ENCODE results near the gene ORAI3.

The ORAI3 gene

DNA sequence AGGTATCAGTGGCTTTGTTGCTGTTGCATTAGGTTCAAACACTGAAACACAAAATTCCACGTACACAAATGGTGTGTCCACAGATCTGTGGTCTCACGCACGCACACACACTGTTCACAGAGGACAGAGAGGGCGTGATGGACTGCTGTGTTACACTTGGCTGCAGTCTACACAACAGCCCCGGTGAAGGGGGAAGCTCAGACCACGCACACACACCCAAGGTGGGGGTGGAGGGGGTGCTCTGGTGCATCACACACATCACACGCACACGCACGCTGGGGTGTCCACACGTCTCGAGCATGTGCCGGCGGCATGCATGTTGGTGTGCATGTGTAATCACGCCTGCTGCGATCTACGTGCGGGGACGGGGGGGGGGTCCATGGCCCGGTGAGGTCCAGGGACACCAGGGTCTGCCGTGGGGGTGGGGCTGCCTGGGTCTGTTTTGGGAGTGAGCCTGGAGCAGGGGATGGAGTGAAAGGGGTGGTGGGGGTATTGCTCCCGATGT, 43.5 kb downstream of the ORAI3 start:
- no peak for DNase-seq (ENCODE audit: low spot score)

DNA sequence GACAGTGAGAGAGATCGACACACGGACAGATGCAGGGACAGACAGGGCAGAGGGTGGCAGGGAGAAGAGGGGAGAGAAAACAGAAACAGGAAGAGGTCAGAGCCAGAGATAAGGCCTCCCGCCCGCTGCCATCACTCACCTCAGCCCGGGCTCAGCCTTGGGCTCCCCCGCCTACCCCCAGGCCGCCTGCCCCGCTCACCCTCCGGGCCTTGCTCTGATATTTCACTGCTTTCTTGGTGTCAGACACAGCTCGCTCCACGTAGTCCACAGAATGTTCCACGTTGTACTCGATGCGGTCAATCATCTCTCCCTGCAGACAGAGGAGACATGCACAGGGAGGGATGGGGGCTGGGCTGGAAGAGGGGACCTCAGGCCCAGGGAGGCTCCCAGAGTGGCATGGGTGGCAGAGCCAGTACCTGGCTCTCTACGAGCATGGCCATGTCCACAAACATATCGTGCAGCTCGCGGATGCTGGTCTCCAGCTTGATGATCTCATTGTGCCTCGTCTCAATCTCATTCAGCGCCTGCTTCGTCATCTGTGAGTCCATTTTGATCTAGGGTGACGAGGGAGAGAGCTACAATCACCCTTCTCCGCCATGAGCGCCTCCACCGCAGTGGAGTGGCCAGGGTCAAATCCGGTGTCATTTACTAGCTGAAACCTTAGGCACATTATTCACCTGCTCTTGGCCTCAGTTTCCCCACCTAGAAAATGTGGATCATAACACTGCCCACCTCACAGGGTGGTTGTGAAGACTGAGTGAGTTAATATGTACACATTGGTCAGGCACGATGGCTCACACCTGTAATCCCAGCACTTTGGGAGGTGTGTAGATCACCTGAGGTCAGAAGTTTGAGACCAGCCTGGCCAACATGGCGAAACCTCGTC, 44.3 kb downstream of the ORAI3 start:
- no peak for DNase-seq (ENCODE audit: low spot score)

DNA sequence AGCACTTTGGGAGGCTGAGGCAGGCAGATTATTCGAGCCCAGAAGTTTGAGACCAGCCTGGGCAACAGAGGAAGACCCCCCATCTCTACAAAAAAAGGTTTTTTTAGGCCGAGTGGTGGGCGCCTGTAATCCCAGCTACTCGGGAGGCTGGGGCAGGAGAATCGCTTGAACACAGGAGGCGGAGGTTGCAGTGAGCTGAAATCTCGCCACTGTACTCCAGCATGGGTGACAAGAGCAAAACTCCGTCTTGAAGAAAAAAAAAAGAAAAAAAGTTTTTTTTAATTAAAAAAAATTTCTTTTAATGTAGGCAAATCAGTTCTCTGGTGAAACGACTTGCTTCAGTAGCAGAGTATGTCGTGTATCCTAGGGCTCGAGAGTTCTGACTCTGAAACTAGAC, 47.1 kb downstream of the ORAI3 start:
- no peak for DNase-seq (ENCODE audit: low spot score)

DNA sequence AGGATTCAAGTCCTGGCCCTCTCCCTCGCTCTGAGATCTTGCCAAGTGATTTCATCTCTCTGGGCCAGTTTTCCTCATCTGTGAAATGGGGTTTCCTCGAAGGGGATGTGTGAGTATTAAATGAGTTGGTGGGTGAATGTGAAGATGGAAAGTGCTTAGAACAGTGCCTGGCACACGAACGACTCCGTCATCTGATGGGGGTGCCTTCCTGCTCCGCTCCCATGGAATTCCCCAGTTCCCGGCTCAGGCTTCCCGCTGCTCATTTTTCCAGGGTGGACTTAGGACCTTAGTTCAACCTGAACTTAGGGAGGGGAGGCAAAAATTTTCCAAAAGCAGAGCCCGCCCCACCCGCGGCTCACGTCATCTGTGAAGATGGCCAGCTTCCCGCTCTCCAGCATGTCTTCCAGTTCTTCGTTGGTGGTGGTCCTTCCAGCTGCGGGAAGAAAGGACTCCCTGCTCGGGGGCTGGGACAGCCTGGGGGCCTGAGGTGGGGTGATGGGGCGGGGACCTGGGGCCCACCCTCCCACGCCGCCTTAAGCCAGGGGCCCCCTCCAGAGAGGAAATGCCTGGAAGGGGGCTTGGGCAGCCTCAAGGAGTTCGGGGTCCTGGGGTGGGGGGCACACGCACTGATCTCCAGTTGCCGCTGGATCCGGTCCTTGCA, 47.6 kb downstream of the ORAI3 start:
- DNase-seq (ENCODE audit: low spot score), result no peak

DNA sequence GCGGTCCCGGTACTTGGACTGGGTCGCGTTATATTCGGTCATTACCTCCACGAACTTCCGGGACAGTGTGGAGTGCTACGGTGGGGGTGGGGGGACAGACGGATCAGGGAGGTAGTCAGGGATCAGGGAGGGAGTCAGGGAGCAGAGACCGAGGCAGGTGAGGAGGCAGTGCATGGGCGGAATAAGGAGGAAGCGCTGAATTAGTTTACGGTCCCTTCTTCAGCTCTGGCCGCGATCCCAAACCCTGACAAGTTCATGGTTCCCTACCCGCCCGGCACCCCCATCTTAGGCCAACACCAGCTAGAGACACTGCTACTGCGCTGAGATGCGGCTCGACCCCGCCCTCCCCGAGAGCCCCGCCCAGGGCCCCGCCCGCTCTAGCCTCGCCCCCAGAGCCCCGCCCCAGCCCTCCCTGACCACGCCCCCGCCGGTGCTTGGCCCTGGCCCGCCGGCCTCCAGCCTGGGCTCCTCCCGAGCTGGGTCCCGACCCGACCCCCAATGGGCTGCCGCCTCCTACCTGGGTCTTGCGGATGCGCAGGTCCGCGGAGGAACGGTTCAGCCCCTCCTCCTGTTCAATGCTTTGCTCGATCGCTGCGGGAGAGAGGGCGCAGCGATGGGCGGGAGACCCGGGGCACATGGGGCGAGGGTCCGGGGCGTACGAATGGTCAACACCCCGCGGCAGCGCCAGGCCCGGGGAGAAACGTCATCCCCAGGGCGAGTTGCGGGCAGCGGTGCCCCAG, 48.3 kb downstream of the ORAI3 start:
- peak; percentile 24 for DNase-seq (ENCODE audit: low spot score)

DNA sequence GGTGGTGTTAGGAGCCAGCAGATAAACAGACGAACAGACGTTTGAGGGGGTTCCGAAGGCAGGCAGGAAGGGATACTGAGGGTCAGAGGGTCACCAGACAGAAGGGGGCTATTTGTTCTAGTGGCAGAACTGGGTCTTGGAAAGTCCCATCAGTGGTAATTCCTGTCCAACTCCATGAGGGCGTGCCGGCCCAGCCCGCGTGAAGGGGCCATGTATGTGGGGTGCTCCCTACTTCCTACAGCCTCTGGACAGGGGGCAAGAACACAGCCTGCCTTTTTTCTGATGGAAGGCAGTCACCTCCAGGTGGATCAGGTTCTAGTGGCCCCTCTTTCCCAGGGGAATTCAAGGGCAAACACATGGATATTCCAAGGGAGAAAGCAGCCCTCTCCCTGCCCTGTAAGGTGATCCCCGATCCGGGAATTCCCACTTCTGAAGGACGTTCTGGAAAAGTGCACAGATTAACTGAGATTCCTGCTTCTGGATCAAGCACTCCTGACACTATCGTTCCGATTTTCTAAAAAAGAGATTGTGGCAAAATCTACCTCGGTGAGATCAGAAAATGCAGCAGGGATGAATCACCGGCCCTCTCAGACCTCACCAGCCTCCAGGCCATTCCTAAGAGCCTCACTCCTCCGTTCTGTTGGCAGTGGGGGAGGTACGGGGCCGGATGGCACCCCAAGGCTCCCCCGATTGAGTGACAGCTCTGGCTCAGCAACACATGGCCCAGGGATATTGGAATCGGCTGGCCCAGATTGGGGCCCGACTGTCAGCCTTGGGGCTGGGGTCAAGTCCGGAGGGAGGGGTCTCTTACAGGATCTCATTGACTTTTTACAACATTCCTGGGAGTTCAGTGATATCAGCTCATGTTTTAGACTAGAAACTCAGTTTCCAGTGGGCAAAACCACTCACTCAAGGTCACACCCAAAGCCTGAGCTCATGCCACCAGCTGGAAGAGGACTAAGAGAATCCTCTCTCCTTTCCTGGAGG, 49.1 kb downstream of the ORAI3 start:
- DNase-seq (ENCODE audit: low spot score), result no peak

DNA sequence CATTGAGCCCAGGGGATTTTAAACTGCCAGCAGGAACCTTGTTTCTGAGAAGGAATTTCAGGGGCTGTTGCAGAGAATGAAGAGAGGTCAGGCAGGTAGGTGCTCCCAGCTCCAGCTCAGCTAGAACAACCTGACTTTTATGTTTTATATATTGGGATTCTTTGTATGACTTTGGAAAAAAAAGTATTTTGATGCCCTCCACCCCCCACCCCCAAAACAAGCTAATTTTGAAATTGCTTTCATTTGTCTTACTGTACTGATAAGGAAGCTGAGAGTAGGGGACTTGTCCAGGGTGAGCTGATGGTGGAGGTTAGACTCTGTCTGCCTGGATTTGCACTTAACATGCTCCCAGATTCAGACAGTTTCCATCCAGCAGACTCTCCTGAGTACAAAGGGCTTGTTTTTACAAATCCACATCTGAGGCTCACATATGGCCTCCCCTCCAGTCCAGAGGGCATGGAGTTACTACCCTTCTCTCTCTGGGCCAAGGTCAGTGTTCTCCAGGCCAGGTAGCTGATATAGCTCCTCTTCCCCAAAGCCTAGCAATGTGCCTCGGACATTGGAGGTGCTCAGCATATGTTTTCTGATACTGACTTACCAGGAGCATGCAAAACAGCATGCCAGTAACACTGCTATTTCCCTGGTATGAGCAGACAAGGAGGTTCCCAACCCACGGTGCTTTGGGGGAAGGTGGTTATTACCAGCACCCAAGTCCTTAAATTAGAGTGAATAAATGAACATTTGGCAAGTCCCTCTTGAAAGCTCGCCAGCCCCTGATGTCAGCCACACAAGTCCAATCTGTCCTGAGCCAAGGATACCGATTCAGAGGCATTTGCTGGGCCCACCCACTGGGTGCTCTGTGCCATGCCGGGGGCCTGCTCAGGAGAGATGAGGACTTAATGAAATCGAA, 50.2 kb downstream of the ORAI3 start:
- DNase-seq (ENCODE audit: low spot score), result no peak

DNA sequence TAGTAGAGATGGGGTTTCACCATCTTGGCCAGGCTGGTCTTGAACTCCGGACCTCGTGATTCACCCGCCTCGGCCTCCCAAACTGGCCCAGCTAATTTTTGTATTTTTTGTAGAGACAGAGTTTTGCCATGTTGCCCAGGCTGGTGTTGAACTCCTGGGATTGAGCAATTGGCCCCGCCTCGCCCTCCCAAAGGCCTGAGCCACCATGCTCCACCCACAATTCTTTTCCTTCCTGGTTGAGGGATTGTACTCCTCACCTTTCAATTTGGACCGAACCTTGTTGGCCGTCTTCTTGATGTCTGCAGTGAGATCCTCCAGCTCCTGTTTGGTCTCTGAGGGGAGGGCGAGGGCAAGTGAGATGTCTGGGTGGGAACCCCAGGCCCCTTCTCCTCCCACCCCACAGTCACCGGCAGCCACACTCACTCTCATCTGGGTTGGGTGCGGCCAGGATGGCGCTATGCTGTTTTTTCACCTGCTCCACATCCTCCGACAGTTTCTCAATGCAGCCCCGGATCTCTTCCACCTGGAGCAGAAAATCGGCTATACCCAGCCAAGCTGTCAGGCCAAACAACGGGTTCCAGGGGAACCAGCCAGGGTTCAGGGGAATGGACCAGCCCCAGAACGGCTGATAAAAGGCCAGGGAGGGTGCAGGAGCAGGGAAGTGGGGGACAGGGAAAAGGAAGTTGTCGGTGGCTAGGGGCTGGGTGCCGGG, 52.0 kb downstream of the ORAI3 start:
- DNase-seq (ENCODE audit: low spot score), result no peak

DNA sequence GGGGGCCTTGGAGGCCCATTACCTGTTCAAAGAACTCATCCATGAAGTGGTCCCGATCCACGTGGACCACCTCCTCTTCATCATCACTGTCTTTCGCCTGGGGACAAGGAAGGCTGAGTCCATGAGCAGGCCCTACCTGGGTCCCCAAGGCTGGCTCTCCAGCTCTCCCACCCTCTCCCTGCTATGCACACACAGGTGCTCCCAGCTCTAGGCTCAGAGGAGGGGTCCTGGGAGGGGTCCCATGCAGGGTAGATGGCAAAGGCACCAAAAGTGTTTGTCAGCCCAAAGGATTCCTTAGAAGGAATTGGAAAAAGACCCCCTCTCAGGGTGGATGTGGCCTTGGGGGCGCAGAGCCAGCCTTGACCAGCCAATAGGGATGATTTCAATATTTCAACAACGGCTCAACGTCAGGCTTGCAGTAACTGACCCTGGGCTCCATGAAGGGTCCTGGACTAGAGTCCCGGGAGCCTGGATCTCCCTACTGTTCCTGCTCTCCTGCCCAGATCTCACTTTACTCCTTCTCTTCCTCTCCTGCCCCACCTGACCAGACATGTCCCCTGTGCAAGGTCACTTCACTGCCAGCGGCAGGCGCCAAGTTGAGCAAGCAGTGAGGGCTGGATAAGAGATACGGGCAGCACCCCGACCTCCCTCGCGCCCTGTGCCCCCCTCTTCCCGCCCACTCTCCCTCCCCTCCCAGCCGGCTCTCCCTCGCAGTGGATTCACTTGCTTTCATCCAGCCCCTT, 52.8 kb downstream of the ORAI3 start:
- DNase-seq (ENCODE audit: low spot score), result no peak

DNA sequence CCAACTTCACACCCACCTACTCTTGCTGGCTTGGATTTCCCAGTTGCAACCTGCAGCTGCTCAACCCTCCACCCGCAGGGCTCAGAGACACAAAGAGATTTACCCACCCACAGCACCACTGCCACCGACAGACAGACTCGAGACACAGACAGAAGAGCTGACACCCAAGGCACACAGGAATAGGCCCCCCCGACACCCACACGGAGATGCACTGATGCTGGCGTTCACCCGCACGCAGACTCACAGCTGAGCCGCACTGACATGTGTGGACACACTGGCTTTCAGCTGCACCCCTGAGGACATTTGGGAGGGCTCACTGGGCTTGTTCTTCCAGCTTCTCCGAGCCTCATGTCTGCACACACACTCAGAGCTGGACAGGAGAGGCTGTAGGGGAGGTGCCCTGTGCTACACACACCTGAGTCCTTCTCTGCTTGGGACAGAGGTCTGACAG, 53.4 kb downstream of the ORAI3 start:
- no peak for DNase-seq (ENCODE audit: low spot score)

DNA sequence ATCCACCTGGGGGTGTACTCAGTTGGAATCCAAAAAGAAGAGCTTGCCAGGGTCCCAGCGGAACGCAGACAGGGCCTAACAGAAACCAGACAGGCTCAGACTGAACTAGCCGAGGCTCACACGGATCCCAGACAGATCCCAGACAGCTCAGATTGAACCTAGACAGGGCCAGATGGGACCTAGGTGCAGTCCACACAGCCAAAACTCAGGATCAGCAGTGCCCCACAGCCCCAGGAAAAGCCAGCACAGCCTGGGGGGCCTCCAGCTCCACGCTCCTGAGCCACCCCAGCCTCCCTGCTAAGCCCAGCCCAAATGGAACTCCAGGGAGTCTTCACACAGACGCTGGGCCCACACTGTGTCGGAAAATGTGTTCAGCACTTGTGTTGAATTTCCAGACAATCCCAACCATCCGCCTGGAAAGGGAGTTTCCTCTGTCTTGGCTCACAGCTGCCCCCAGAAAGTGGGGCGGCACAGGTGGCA, 54.0 kb downstream of the ORAI3 start:
- no peak for DNase-seq (ENCODE audit: low spot score)

DNA sequence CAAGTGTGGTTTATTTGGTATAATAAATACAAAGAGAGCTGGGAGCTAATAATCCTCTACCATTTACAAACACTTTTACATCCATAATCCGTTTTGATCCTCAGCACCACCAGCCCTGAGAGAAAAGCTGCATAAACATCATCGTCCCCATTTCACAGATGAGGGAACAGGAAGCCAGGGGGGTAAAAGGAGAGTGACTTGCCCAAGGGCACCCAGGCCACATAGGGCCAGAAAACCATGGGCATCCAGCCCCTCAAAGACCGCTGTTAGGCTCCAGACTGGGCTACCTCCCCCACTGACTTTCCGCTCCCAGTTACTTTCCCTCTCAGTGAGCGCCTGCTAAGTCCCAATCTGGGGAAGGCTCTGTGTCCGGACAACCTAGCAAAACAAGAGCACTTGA, 54.9 kb downstream of the ORAI3 start:
- no peak for DNase-seq (ENCODE audit: low spot score)
